H1 (cell line): ENCODE data around the gene DAB2IP. TPM values are rescaled to one million over a fixed set of nuclear protein-coding genes. Genes with fewer than 3 reads are reported as not detected.

Experiments
- CTCF ChIA-PET: fragments of 300-600 bp; sonication (Branson Sonifier 250); formaldehyde crosslinking; loops from one replicate; lab custom pipeline; 2021; ENCODE audit not compliant: partially characterized antibody; lab: Charles Lee
- POLR2A ChIA-PET: fragments of 300-600 bp; sonication (Branson Sonifier 250); formaldehyde crosslinking; loops from one replicate; lab custom pipeline; 2021; ENCODE audit warnings: inconsistent platforms; ENCODE audit not compliant: partially characterized antibody; lab: Charles Lee
- DNase-seq, 2 experiments: peaks; one replicate each; pipeline versions ENCODE4 v3.0.0 to v3.0.0-alpha.2; 2010 to 2022; ENCODE audit warnings: low spot score in 2 of 2, low read depth in 1 of 2, mixed read lengths in 1 of 2
- FAIRE-seq: peaks from 2 replicates; lab custom pipeline; 2011; peaks lifted over from hg19 to GRCh38; lab: Jason Lieb, UNC
- H2AFZ ChIP-seq: 2 replicates; pipeline ENCODE4 v1.8.1; 2012; ENCODE audit warnings: low read length, inconsistent platforms
- H2AK5ac ChIP-seq: 2 replicates; pipeline ENCODE4 v1.6.1; 2013; ENCODE audit warnings: low read depth, low read length
- H2BK120ac ChIP-seq: replicated peaks from 2 replicates; pipeline ENCODE3; 2013; ENCODE audit warnings: low read depth, low read length, inconsistent platforms
- H2BK12ac ChIP-seq: 2 replicates; pipeline ENCODE4 v1.6.1; 2013; ENCODE audit warnings: low read depth, low read length
- H2BK15ac ChIP-seq: 2 replicates; pipeline ENCODE4 v1.6.1; 2013; ENCODE audit warnings: low read length
- H2BK20ac ChIP-seq: 2 replicates; pipeline ENCODE4 v1.6.1; 2013; ENCODE audit warnings: low read length
- H2BK5ac ChIP-seq: 2 replicates; pipeline ENCODE4 v1.6.1; 2013; ENCODE audit warnings: low read depth, low read length
- H3K14ac ChIP-seq: 2 replicates; pipeline ENCODE4 v1.6.1; 2013; ENCODE audit warnings: inconsistent platforms; ENCODE audit not compliant: insufficient read length
- H3K18ac ChIP-seq: 2 replicates; pipeline ENCODE4 v1.6.1; 2013; ENCODE audit warnings: low read length; ENCODE audit errors: extremely low read depth
- H3K23ac ChIP-seq: 2 replicates; pipeline ENCODE4 v1.6.1; 2013; ENCODE audit warnings: inconsistent platforms; ENCODE audit not compliant: insufficient read length
- H3K23me2 ChIP-seq: 2 replicates; pipeline ENCODE4 v1.6.1; 2013; ENCODE audit warnings: low read depth, low read length
- H3K27ac ChIP-seq: 2 replicates; pipeline ENCODE4 v1.6.1; 2011; ENCODE audit warnings: low read depth, low read length, inconsistent platforms
- H3K27me3 ChIP-seq, 4 experiments: replicated peaks in 1 of 4; 1 replicate in 1 of 4; 2 replicates in 3 of 4; pipeline versions ENCODE4 v1.6.1 to v1.8.1; 2011 to 2013; ENCODE audit warnings: low read length in 3 of 4, mild to moderate bottlenecking in 3 of 4, inconsistent platforms in 2 of 4, mixed read lengths in 2 of 4, moderate library complexity in 1 of 4; ENCODE audit not compliant: control insufficient read depth in 3 of 4, insufficient read depth in 3 of 4; ENCODE audit errors: extremely low read depth in 1 of 4
- H3K36me3 ChIP-seq, 4 experiments: 2 replicates each; pipeline versions ENCODE4 v1.6.1 to v1.8.1; 2011 to 2013; ENCODE audit warnings: mild to moderate bottlenecking in 4 of 4, low read length in 3 of 4, moderate library complexity in 2 of 4, control low read depth in 1 of 4, inconsistent platforms in 1 of 4; ENCODE audit not compliant: insufficient read depth in 4 of 4, control insufficient read depth in 2 of 4
- H3K4ac ChIP-seq: replicated peaks from 2 replicates; pipeline ENCODE3; 2013; ENCODE audit warnings: low read length, low read depth, mixed read lengths, inconsistent platforms; ENCODE audit not compliant: insufficient read length
- H3K4me1 ChIP-seq, 4 experiments: replicated peaks in 1 of 4; 1 replicate in 1 of 4; 2 replicates in 3 of 4; pipeline versions ENCODE4 v1.6.1 to v1.8.1; 2011 to 2013; ENCODE audit warnings: low read length in 3 of 4, inconsistent platforms in 2 of 4, mixed read lengths in 1 of 4; ENCODE audit not compliant: insufficient read depth in 4 of 4, control insufficient read depth in 3 of 4
- H3K4me2 ChIP-seq, 2 experiments: 2 replicates each; pipeline versions ENCODE4 v1.6.1 to v1.8.1; 2011 to 2013; ENCODE audit warnings: low read depth in 2 of 2, low read length in 2 of 2, control low read depth in 1 of 2, inconsistent platforms in 1 of 2, mild to moderate bottlenecking in 1 of 2; ENCODE audit not compliant: insufficient read depth in 1 of 2
- H3K4me3 ChIP-seq, 4 experiments: fragments of 200-600, 300-600 bp in 1 of 4; sonication (generic), shearing (Covaris generic), sonication (Bioruptor Twin) in 1 of 4; 2 replicates each; pipeline versions ENCODE4 v1.5.1 to v1.8.1; 2011 to 2016; ENCODE audit warnings: low read length in 4 of 4, low read depth in 3 of 4, control low read depth in 2 of 4, inconsistent platforms in 2 of 4, mild to moderate bottlenecking in 2 of 4, mixed read lengths in 1 of 4, moderate library complexity in 1 of 4; ENCODE audit not compliant: insufficient read depth in 2 of 4; ENCODE audit errors: extremely low read depth in 1 of 4
- H3K56ac ChIP-seq: replicated peaks from 2 replicates; pipeline ENCODE3; 2013; ENCODE audit warnings: low read depth, mild to moderate bottlenecking, mixed read lengths, low read length, inconsistent platforms; ENCODE audit not compliant: insufficient read length
- H3K79me1 ChIP-seq: 2 replicates; pipeline ENCODE4 v1.6.1; 2013; ENCODE audit warnings: low read depth, low read length, control low read depth
- H3K79me2 ChIP-seq, 2 experiments: 2 replicates each; pipeline versions ENCODE4 v1.6.1 to v1.8.1; 2012 to 2013; ENCODE audit warnings: low read length in 2 of 2, mild to moderate bottlenecking in 2 of 2, inconsistent platforms in 1 of 2; ENCODE audit not compliant: insufficient read depth in 2 of 2, control insufficient read depth in 1 of 2
- H3K9ac ChIP-seq, 4 experiments: replicated peaks in 1 of 4; 1 replicate in 1 of 4; 2 replicates in 3 of 4; pipeline versions ENCODE4 v1.6.1 to v1.8.1; 2011 to 2013; ENCODE audit warnings: low read depth in 3 of 4, low read length in 3 of 4, control low read depth in 2 of 4, mild to moderate bottlenecking in 2 of 4, moderate library complexity in 2 of 4, inconsistent platforms in 1 of 4; ENCODE audit errors: extremely low read depth in 1 of 4
- H3K9me3 ChIP-seq, 2 experiments: 2 replicates each; pipeline versions ENCODE4 v1.6.1 to v1.8.1; 2012 to 2013; ENCODE audit warnings: mild to moderate bottlenecking in 2 of 2, moderate library complexity in 2 of 2, control low read depth in 1 of 2, inconsistent platforms in 1 of 2, low read depth in 1 of 2, low read length in 1 of 2, mixed read lengths in 1 of 2; ENCODE audit not compliant: insufficient read depth in 2 of 2
- H4K20me1 ChIP-seq, 2 experiments: replicated peaks in 1 of 2; 2 replicates each; pipeline versions ENCODE3 to v1.8.1; 2011 to 2013; ENCODE audit warnings: inconsistent platforms in 2 of 2, low read length in 2 of 2, mild to moderate bottlenecking in 1 of 2; ENCODE audit not compliant: insufficient read depth in 2 of 2, control insufficient read depth in 1 of 2
- H4K5ac ChIP-seq: 2 replicates; pipeline ENCODE4 v1.6.1; 2013; ENCODE audit warnings: low read length, low read depth, mixed read lengths, inconsistent platforms; ENCODE audit not compliant: insufficient read length
- H4K8ac ChIP-seq: 2 replicates; pipeline ENCODE4 v1.8.0; 2013; ENCODE audit warnings: mild to moderate bottlenecking, moderate library complexity, low read length, inconsistent platforms; ENCODE audit not compliant: insufficient read depth; ENCODE audit errors: extremely low read depth
- H4K91ac ChIP-seq: replicated peaks from 2 replicates; pipeline ENCODE3; 2013; ENCODE audit warnings: low read length, mixed read lengths, inconsistent platforms; ENCODE audit not compliant: insufficient read length
- BCL11A ChIP-seq, 2 experiments: IDR thresholded peaks; one replicate each; pipeline ENCODE4 v1.6.1; 2011; ENCODE audit warnings: low read depth in 2 of 2, low read length in 2 of 2, mild to moderate bottlenecking in 2 of 2
- CBX5 ChIP-seq: fragments of 300-800, 300-1000 bp; sonication (generic); IDR thresholded peaks from 2 replicates; pipeline ENCODE4 v1.7.1; 2016; ENCODE audit warnings: antibody characterized with exemption, low read length, low read depth
- CHD2 ChIP-seq: IDR thresholded peaks from 2 replicates; pipeline ENCODE4 v1.6.1; 2012; ENCODE audit warnings: low read length, improper control_type of control experiment
- FOSL1 ChIP-seq: IDR thresholded peaks from 2 replicates; pipeline ENCODE4 v1.6.1; 2011; ENCODE audit warnings: mild to moderate bottlenecking, low read depth, low read length, moderate library complexity; ENCODE audit not compliant: insufficient read depth
- HDAC6 ChIP-seq: IDR thresholded peaks from one replicate; pipeline ENCODE4 v1.7.1; 2012; ENCODE audit warnings: low read depth, mild to moderate bottlenecking, inconsistent platforms, low read length, moderate library complexity
- NANOG ChIP-seq: IDR thresholded peaks from 2 replicates; pipeline ENCODE4 v1.6.1; 2011; ENCODE audit warnings: low read length, low read depth, mild to moderate bottlenecking, inconsistent platforms; ENCODE audit not compliant: insufficient read depth, poor library complexity, severe bottlenecking
- POLR2A ChIP-seq, 2 experiments: IDR thresholded peaks; 1 replicate in 1 of 2; 2 replicates in 1 of 2; pipeline ENCODE4 v1.6.1; 2011; ENCODE audit warnings: low read depth in 2 of 2, low read length in 2 of 2, mild to moderate bottlenecking in 2 of 2; ENCODE audit errors: control extremely low read depth in 1 of 2
- RAD21 ChIP-seq, 2 experiments: IDR thresholded peaks in 1 of 2; conservative IDR thresholded peaks in 1 of 2; 2 replicates each; pipeline ENCODE4 v1.6.1; 2011; ENCODE audit warnings: low read depth in 2 of 2, low read length in 2 of 2, improper control_type of control experiment in 1 of 2, inconsistent platforms in 1 of 2, mild to moderate bottlenecking in 1 of 2, moderate library complexity in 1 of 2
- SP2 ChIP-seq: IDR thresholded peaks from 2 replicates; pipeline ENCODE4 v1.6.1; 2012; ENCODE audit warnings: mild to moderate bottlenecking, low read length, inconsistent platforms
- TCF12 ChIP-seq: IDR thresholded peaks from 2 replicates; pipeline ENCODE4 v1.6.1; 2011; ENCODE audit warnings: low read depth, mild to moderate bottlenecking, low read length
- USF2 ChIP-seq: IDR thresholded peaks from 2 replicates; pipeline ENCODE4 v1.6.1; 2011; ENCODE audit warnings: low read length, improper control_type of control experiment
- WGBS, 2 experiments: shearing (Covaris generic) in 1 of 2; methylation state at CpG; one replicate each; pipeline versions ENCODE4 v1.1.6 to v1.1.7; 2013 to 2015; ENCODE audit warnings: low lambda C conversion rate in 2 of 2, mixed read lengths in 2 of 2, inconsistent platforms in 1 of 2, low coverage in 1 of 2, missing lambda C conversion rate in 1 of 2; ENCODE audit not compliant: insufficient replicate concordance in 2 of 2, insufficient coverage in 1 of 2, insufficient read length in 1 of 2; ENCODE audit errors: extremely low coverage in 1 of 2, missing lambda C conversion rate in 1 of 2; 5-methylcytosine and 5-hydroxymethylcytosine counted together
- polyA plus RNA-seq, 7 experiments: library from polyadenylated mRNA; depleted of rRNA in 3 of 7; stranded (reverse) in 5 of 7; unstranded in 2 of 7; fragments of >200 nt in 5 of 7; fragments of 200-250 nt in 2 of 7; gene quantifications; 1 replicate in 5 of 7; 2 replicates in 1 of 7; 4 replicates in 1 of 7; pipeline versions ENCODE4 v1.2.1 to v1.2.3, GENCODE V29; 2011 to 2013; ENCODE audit warnings: missing spikeins in 2 of 7, mixed read lengths in 2 of 7
- total RNA-seq: library from RNA; stranded (reverse); fragmentation: NEBNext Ultra II Directional; extraction: Animal tissue kit (Norgen Biotek cat#: 25700); gene quantifications from 2 replicates; pipeline ENCODE4 v1.2.1, GENCODE V29; 2021

DAB2IP gene
- total and polyA plus RNA-seq, 2 of the 8 experiments (the other 6 are each of a cell fraction or from before 2014, with no cell fraction given) = 19.7 to 39.5 TPM

- no peak overlapping the region for H4K91ac ChIP-seq
- H3K79me2 ChIP-seq = no peaks in the 10 kb centered on the region
- no peak overlapping the region for H2AFZ ChIP-seq
- FAIRE-seq (no peak), DNase-seq (no peak)
- no peaks in the 10 kb centered on the region for H3K27me3 ChIP-seq
- 90% methylated on average over 6 of the region's 6 CpGs; no CpG with 5 or more reads in 1 of the 2 experiments for WGBS, 2 experiments
- no peak overlapping the region for H3K56ac ChIP-seq
- no peak overlapping the region for H2BK20ac ChIP-seq
- no peak overlapping the region for H3K4ac ChIP-seq
- H4K20me1 ChIP-seq = peaks cover 0 to 10% of the 10 kb centered on the region in 2 experiments
- H3K9ac ChIP-seq = no peak overlapping the region
- no peak overlapping the region for H2AK5ac ChIP-seq
- no peak overlapping the region for H4K8ac ChIP-seq
- H3K4me3 ChIP-seq = no peak overlapping the region
- H3K79me1 ChIP-seq = no peaks in the 10 kb centered on the region
- no peaks in the 10 kb centered on the region for H3K9me3 ChIP-seq
- peaks cover 0 to 2% (median 0%) of the 10 kb centered on the region in 4 experiments; a peak in 2 of 7 replicates for H3K4me1 ChIP-seq
- no peak overlapping the region for H2BK120ac ChIP-seq
- CTCF ChIA-PET = interaction anchor here (1.1 to 3.3 kb wide), 3 partner anchors 11 to 28 kb away, joined by 3 to 15 read pairs (median 5); no protein-coding TSS in a partner anchor
- H3K23me2 ChIP-seq = no peaks in the 10 kb centered on the region
- no peak overlapping the region for H2BK12ac ChIP-seq
- H4K5ac ChIP-seq = no peak overlapping the region
- POLR2A ChIA-PET = no interaction called here
- no peak overlapping the region for H3K18ac ChIP-seq
- peaks cover 2 to 18% (median 10%) of the 10 kb centered on the region in 4 experiments; a peak in 6 of 8 replicates for H3K36me3 ChIP-seq
- H3K14ac ChIP-seq = no peak overlapping the region
- H3K27ac ChIP-seq = no peak overlapping the region
- no peak overlapping the region for H2BK15ac ChIP-seq
- no peak overlapping the region for H3K4me2 ChIP-seq
- no peak for TF ChIP-seq POLR2A (IDR thresholded peaks at IDR 0.05; ENCODE audit: control extremely low read depth in 1 of 2, low read depth in 2 of 2, low read length in 2 of 2)
- TF ChIP-seq RAD21 (IDR thresholded peaks at IDR 0.05 in 1 of 2, conservative IDR thresholded peaks at IDR 0.05 in 1 of 2; ENCODE audit: low read depth in 2 of 2, low read length in 2 of 2) = no peak
- no peak for TF ChIP-seq HDAC6
- TF ChIP-seq FOSL1 = no peak
- TF ChIP-seq BCL11A (IDR thresholded peaks at IDR 0.05; ENCODE audit: low read depth in 2 of 2, low read length in 2 of 2) = no peak
- no peak for TF ChIP-seq CHD2
- no peak for TF ChIP-seq NANOG
- no peak for TF ChIP-seq USF2
- no peak for TF ChIP-seq SP2
- TF ChIP-seq CBX5 = no peak
- TF ChIP-seq TCF12 = no peak
- H3K23ac ChIP-seq = no peak overlapping the region
- H2BK5ac ChIP-seq = no peak overlapping the region; the same call in 1 of the 2 replicates
These were observed 111.7 kb downstream of the DAB2IP start for GRCh38 chr9:121763131-121763530.
